Measurements from ENCODE around the gene NRIP3.

Gene NRIP3

GRCh38 chr11:8932564-8933180 lies 71.1 kb downstream of the NRIP3 start, which contains the start of gene C11orf16:
Gene C11orf16 (minus strand): TSS chr11:8932947. CDS start chr11:8932308, 639 bp downstream.
- DNase-seq (ENCODE audit: low read depth in 2 of 2): no peak
